Measurements from ENCODE around the gene KDM5A.

- no peak for TF ChIP-seq CREB1 (IDR thresholded peaks at IDR 0.05; ENCODE audit: low read depth)
- no peak for TF ChIP-seq RBBP5 (conservative IDR thresholded peaks at IDR 0.05)
- TF ChIP-seq MEF2A (IDR thresholded peaks at IDR 0.05; ENCODE audit: insufficient read depth, low read depth, low read length): no peak
- TF ChIP-seq, protein P1, sequence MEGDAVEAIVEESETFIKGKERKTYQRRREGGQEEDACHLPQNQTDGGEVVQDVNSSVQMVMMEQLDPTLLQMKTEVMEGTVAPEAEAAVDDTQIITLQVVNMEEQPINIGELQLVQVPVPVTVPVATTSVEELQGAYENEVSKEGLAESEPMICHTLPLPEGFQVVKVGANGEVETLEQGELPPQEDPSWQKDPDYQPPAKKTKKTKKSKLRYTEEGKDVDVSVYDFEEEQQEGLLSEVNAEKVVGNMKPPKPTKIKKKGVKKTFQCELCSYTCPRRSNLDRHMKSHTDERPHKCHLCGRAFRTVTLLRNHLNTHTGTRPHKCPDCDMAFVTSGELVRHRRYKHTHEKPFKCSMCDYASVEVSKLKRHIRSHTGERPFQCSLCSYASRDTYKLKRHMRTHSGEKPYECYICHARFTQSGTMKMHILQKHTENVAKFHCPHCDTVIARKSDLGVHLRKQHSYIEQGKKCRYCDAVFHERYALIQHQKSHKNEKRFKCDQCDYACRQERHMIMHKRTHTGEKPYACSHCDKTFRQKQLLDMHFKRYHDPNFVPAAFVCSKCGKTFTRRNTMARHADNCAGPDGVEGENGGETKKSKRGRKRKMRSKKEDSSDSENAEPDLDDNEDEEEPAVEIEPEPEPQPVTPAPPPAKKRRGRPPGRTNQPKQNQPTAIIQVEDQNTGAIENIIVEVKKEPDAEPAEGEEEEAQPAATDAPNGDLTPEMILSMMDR (IDR thresholded peaks at IDR 0.05 in 2 of 3, conservative IDR thresholded peaks at IDR 0.05 in 1 of 3; ENCODE audit: control insufficient read depth in 2 of 3, extremely low read depth in 1 of 3, insufficient read depth in 1 of 3, low read depth in 3 of 3, low read length in 3 of 3): no peak
- TF ChIP-seq TARDBP (IDR thresholded peaks at IDR 0.05; ENCODE audit: borderline replicate concordance): no peak
- no peak for TF ChIP-seq CHD2 (IDR thresholded peaks at IDR 0.05; ENCODE audit: borderline replicate concordance, low read depth, low read length)
- TF ChIP-seq HDAC6 (IDR thresholded peaks at IDR 0.05; ENCODE audit: unreplicated experiment): no peak
- TF ChIP-seq MYC (IDR thresholded peaks at IDR 0.05; ENCODE audit: insufficient read depth, insufficient read length, insufficient replicate concordance, low read length, severe bottlenecking): no peak
- TF ChIP-seq, protein P2, sequence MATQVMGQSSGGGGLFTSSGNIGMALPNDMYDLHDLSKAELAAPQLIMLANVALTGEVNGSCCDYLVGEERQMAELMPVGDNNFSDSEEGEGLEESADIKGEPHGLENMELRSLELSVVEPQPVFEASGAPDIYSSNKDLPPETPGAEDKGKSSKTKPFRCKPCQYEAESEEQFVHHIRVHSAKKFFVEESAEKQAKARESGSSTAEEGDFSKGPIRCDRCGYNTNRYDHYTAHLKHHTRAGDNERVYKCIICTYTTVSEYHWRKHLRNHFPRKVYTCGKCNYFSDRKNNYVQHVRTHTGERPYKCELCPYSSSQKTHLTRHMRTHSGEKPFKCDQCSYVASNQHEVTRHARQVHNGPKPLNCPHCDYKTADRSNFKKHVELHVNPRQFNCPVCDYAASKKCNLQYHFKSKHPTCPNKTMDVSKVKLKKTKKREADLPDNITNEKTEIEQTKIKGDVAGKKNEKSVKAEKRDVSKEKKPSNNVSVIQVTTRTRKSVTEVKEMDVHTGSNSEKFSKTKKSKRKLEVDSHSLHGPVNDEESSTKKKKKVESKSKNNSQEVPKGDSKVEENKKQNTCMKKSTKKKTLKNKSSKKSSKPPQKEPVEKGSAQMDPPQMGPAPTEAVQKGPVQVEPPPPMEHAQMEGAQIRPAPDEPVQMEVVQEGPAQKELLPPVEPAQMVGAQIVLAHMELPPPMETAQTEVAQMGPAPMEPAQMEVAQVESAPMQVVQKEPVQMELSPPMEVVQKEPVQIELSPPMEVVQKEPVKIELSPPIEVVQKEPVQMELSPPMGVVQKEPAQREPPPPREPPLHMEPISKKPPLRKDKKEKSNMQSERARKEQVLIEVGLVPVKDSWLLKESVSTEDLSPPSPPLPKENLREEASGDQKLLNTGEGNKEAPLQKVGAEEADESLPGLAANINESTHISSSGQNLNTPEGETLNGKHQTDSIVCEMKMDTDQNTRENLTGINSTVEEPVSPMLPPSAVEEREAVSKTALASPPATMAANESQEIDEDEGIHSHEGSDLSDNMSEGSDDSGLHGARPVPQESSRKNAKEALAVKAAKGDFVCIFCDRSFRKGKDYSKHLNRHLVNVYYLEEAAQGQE (IDR thresholded peaks at IDR 0.05; ENCODE audit: low read depth, low read length): no peak
- no peak for TF ChIP-seq GABPA (IDR thresholded peaks at IDR 0.05; ENCODE audit: low read depth)
- TF ChIP-seq RCOR1 (conservative IDR thresholded peaks at IDR 0.05; ENCODE audit: low read depth, low read length): no peak
- TF ChIP-seq HCFC1 (IDR thresholded peaks at IDR 0.05; ENCODE audit: low read length): no peak
- TF ChIP-seq RAD21 (IDR thresholded peaks at IDR 0.05; ENCODE audit: insufficient read depth, low read depth, low read length): no peak
- TF ChIP-seq RFX5 (IDR thresholded peaks at IDR 0.05; ENCODE audit: low read depth, low read length): no peak
Observed at GRCh38 chr12:308511-308910, 80.6 kb downstream of the KDM5A start.
